ENCODE data around the gene RSPO1.

The RSPO1 gene

DNA sequence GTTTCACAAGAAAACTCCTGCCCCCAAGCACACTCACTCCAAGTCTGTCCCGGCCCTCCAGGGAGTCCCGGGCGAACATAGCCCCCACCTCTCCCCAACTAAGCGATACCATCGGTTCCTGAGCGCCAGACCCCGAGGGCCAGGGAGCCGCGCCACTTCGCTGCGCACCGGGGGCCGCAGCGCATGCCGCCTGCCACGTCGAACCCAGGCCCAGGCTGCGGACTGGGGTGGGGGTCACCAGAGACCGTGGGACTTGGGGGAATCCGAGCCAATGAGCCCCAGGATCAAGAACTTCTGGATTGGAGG is 801 bp downstream of the RSPO1 start:
- TF ChIP-seq OSR1 (CRISPR knock-in tag; IDR thresholded peaks at IDR 0.05) = no peak
- no peak for TF ChIP-seq ZNF8 (CRISPR knock-in tag; IDR thresholded peaks at IDR 0.05)
- TF ChIP-seq, protein P1, sequence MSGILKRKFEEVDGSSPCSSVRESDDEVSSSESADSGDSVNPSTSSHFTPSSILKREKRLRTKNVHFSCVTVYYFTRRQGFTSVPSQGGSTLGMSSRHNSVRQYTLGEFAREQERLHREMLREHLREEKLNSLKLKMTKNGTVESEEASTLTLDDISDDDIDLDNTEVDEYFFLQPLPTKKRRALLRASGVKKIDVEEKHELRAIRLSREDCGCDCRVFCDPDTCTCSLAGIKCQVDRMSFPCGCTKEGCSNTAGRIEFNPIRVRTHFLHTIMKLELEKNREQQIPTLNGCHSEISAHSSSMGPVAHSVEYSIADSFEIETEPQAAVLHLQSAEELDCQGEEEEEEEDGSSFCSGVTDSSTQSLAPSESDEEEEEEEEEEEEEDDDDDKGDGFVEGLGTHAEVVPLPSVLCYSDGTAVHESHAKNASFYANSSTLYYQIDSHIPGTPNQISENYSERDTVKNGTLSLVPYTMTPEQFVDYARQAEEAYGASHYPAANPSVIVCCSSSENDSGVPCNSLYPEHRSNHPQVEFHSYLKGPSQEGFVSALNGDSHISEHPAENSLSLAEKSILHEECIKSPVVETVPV (CRISPR knock-in tag; IDR thresholded peaks at IDR 0.05) = no peak
- TF ChIP-seq, protein P2, sequence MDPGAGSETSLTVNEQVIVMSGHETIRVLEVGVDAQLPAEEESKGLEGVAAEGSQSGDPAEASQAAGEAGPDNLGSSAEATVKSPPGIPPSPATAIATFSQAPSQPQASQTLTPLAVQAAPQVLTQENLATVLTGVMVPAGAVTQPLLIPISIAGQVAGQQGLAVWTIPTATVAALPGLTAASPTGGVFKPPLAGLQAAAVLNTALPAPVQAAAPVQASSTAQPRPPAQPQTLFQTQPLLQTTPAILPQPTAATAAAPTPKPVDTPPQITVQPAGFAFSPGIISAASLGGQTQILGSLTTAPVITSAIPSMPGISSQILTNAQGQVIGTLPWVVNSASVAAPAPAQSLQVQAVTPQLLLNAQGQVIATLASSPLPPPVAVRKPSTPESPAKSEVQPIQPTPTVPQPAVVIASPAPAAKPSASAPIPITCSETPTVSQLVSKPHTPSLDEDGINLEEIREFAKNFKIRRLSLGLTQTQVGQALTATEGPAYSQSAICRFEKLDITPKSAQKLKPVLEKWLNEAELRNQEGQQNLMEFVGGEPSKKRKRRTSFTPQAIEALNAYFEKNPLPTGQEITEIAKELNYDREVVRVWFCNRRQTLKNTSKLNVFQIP (CRISPR knock-in tag; IDR thresholded peaks at IDR 0.05; ENCODE audit: borderline replicate concordance, low read depth) = no peak
- TF ChIP-seq, protein P3, sequence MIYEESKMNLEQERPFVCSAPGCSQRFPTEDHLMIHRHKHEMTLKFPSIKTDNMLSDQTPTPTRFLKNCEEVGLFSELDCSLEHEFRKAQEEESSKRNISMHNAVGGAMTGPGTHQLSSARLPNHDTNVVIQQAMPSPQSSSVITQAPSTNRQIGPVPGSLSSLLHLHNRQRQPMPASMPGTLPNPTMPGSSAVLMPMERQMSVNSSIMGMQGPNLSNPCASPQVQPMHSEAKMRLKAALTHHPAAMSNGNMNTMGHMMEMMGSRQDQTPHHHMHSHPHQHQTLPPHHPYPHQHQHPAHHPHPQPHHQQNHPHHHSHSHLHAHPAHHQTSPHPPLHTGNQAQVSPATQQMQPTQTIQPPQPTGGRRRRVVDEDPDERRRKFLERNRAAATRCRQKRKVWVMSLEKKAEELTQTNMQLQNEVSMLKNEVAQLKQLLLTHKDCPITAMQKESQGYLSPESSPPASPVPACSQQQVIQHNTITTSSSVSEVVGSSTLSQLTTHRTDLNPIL (CRISPR knock-in tag; IDR thresholded peaks at IDR 0.05; ENCODE audit: low read depth) = no peak
- TF ChIP-seq ZC3H10 (CRISPR knock-in tag; IDR thresholded peaks at IDR 0.05) = no peak
- TF ChIP-seq, protein P4, sequence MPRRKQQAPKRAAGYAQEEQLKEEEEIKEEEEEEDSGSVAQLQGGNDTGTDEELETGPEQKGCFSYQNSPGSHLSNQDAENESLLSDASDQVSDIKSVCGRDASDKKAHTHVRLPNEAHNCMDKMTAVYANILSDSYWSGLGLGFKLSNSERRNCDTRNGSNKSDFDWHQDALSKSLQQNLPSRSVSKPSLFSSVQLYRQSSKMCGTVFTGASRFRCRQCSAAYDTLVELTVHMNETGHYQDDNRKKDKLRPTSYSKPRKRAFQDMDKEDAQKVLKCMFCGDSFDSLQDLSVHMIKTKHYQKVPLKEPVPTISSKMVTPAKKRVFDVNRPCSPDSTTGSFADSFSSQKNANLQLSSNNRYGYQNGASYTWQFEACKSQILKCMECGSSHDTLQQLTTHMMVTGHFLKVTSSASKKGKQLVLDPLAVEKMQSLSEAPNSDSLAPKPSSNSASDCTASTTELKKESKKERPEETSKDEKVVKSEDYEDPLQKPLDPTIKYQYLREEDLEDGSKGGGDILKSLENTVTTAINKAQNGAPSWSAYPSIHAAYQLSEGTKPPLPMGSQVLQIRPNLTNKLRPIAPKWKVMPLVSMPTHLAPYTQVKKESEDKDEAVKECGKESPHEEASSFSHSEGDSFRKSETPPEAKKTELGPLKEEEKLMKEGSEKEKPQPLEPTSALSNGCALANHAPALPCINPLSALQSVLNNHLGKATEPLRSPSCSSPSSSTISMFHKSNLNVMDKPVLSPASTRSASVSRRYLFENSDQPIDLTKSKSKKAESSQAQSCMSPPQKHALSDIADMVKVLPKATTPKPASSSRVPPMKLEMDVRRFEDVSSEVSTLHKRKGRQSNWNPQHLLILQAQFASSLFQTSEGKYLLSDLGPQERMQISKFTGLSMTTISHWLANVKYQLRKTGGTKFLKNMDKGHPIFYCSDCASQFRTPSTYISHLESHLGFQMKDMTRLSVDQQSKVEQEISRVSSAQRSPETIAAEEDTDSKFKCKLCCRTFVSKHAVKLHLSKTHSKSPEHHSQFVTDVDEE (CRISPR knock-in tag; IDR thresholded peaks at IDR 0.05) = no peak
- TF ChIP-seq GLIS3 (CRISPR knock-in tag; IDR thresholded peaks at IDR 0.05) = no peak
- ATAC-seq = no peak

DNA sequence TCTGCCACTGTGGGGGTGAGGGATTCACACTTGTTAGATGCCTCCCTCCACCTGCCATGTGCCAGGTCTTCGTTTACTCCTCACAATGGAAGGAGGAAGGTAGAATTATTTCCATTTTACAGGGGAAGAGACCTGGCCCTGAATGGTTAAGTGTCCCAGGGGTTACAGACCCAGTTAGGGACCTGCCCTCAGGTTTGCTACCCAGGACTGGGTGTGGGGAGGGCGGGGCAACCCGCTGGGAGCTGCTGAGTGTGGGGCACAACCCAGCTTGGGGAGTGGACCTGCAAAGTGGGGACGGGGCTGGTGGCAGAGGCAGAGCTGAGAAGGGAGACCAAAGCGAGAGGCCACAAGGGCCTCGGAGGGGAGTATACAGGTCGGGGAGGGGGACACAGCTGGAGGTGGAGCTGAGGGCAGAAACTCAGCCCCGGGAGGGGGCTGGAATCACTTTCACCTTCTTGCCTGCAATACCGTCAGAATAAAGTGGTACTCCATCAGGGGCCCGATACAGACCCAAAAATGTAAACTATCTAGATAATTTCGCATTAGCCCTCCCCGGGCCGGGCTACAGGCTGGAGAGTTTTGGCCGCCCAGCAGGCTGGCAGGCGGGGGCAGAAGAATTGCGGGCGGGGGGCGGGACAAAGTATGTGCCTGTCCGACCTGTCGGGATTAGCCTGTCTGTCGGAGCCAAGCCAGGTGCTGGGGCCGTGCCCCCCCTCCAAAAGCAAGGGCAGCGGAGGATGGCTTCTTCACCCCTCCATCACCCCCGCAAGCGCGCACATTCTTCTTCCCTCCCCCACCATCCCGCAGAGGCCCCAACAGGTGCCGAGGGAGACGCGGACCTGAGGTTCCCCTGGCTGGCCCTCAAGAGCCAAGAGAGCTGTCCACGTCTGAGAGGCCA is 1.4 kb downstream of the RSPO1 start:
- no peak for ATAC-seq
- TF ChIP-seq TCF4 (CRISPR knock-in tag; IDR thresholded peaks at IDR 0.05; ENCODE audit: borderline replicate concordance) (no peak), ZNF8 (CRISPR knock-in tag; IDR thresholded peaks at IDR 0.05) (no peak), ZFP3 (CRISPR knock-in tag; IDR thresholded peaks at IDR 0.05) (no peak), GLIS3 (CRISPR knock-in tag; IDR thresholded peaks at IDR 0.05) (no peak), RARB (CRISPR knock-in tag; IDR thresholded peaks at IDR 0.05) (no peak)
- TF ChIP-seq, protein P5, sequence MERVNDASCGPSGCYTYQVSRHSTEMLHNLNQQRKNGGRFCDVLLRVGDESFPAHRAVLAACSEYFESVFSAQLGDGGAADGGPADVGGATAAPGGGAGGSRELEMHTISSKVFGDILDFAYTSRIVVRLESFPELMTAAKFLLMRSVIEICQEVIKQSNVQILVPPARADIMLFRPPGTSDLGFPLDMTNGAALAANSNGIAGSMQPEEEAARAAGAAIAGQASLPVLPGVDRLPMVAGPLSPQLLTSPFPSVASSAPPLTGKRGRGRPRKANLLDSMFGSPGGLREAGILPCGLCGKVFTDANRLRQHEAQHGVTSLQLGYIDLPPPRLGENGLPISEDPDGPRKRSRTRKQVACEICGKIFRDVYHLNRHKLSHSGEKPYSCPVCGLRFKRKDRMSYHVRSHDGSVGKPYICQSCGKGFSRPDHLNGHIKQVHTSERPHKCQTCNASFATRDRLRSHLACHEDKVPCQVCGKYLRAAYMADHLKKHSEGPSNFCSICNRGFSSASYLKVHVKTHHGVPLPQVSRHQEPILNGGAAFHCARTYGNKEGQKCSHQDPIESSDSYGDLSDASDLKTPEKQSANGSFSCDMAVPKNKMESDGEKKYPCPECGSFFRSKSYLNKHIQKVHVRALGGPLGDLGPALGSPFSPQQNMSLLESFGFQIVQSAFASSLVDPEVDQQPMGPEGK (CRISPR knock-in tag; IDR thresholded peaks at IDR 0.05; ENCODE audit: borderline replicate concordance) = no peak
- TF ChIP-seq, protein P3 (CRISPR knock-in tag; IDR thresholded peaks at IDR 0.05; ENCODE audit: low read depth) = no peak

DNA sequence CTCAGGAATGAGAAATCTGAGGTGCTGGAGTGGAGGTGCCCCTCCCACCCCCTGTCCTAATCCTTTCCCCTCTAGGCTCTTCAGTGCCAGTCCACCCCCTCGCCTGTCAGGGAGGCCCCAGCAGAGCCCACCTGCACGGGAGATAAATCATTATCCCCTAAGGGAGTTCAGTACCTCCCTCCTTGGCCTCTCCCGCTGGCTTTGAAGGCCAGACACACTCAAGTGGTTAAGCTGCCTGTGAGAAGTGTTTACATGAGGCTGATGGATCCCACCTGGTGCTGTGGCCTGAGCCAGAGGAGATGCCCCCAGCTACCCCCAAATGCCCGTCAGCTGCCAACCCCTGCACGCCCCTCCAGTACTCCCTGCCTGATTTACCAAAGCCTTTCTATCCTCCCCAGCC is 3.7 kb downstream of the RSPO1 start:
- no peak for ATAC-seq
- TF ChIP-seq ZNF8 (CRISPR knock-in tag; IDR thresholded peaks at IDR 0.05) (no peak), RARB (CRISPR knock-in tag; IDR thresholded peaks at IDR 0.05) (no peak), ZNF565 (CRISPR knock-in tag; conservative IDR thresholded peaks at IDR 0.05; ENCODE audit: low read depth) (no peak), TOX (CRISPR knock-in tag; IDR thresholded peaks at IDR 0.05; ENCODE audit: borderline replicate concordance) (no peak), ZC3H10 (CRISPR knock-in tag; IDR thresholded peaks at IDR 0.05) (no peak), ARNTL (CRISPR knock-in tag; IDR thresholded peaks at IDR 0.05; ENCODE audit: borderline replicate concordance, low read depth) (no peak), ESRRG (CRISPR knock-in tag; IDR thresholded peaks at IDR 0.05) (no peak), ZFP30 (CRISPR knock-in tag; IDR thresholded peaks at IDR 0.05) (no peak), GLIS3 (CRISPR knock-in tag; IDR thresholded peaks at IDR 0.05) (no peak), ISL1 (CRISPR knock-in tag; IDR thresholded peaks at IDR 0.05) (no peak), SNAI2 (CRISPR knock-in tag; IDR thresholded peaks at IDR 0.05) (no peak), CSDC2 (CRISPR knock-in tag; IDR thresholded peaks at IDR 0.05) (no peak), TCF4 (CRISPR knock-in tag; IDR thresholded peaks at IDR 0.05; ENCODE audit: borderline replicate concordance) (no peak)
- TF ChIP-seq, protein P4 (CRISPR knock-in tag; IDR thresholded peaks at IDR 0.05) = no peak

Data from SK-N-SH treated with all-trans-retinoic acid at 6 μM for 48 hours (cell line).